ENCODE results near the gene SFRP2. TPM values are rescaled to one million over a fixed set of nuclear protein-coding genes. Genes with fewer than 3 reads are reported as not detected.

The SFRP2 gene
- total and polyA plus RNA-seq, 2 donors (not counting 1 experiment from before 2014, with no cell fraction given): under 0.01 TPM; not detected in 1

- Histone ChIP-seq H3K4me3 (replicated peaks in 1 of 4; ENCODE audit: control extremely low read depth in 1 of 4, insufficient read depth in 1 of 4, low read depth in 3 of 4, low read length in 4 of 4) (no peak overlapping the region), H2AFZ (ENCODE audit: low read length) (no peak overlapping the region), H3K4me1 (ENCODE audit: control insufficient read depth, extremely low read depth, insufficient read depth, low read length) (no peaks in the 10 kb centered on the region), H3K27ac (ENCODE audit: insufficient read depth, low read length) (no peak overlapping the region), H3K9ac (ENCODE audit: insufficient read depth, low read length) (no peak overlapping the region), H4K20me1 (ENCODE audit: control insufficient read depth, extremely low read depth, insufficient read depth, low read length) (no peaks in the 10 kb centered on the region), H3K4me2 (ENCODE audit: extremely low read depth, insufficient read depth, low read length) (no peak overlapping the region), H3K27me3 (ENCODE audit: control insufficient read depth, insufficient read depth, low read length) (peaks cover 5% of the 10 kb centered on the region), H3K79me2 (ENCODE audit: control insufficient read depth, insufficient read depth, low read length) (no peaks in the 10 kb centered on the region), H3K36me3 (ENCODE audit: control insufficient read depth, insufficient read depth, low read length) (no peaks in the 10 kb centered on the region), H3K9me3 (ENCODE audit: control insufficient read depth, insufficient read depth, low read depth, low read length) (no peaks in the 10 kb centered on the region)
- peak in 1 of 2 donors; percentile 67 for DNase-seq (ENCODE audit: low read depth in 2 of 2)
- TF ChIP-seq EZH2 (IDR thresholded peaks at IDR 0.05; ENCODE audit: low read length, missing control alignments) (no peak), CTCF (conservative IDR thresholded peaks at IDR 0.05 in 1 of 2, IDR thresholded peaks at IDR 0.05 in 1 of 2; ENCODE audit: low read depth in 1 of 2, low read length in 2 of 2) (no peak)
These were observed 24.1 kb downstream of the SFRP2 start for GRCh38 chr4:153764601-153765368.

- Histone ChIP-seq H2AFZ (ENCODE audit: low read length) (no peak overlapping the region), H3K4me3 (replicated peaks in 1 of 4; ENCODE audit: control extremely low read depth in 1 of 4, insufficient read depth in 1 of 4, low read depth in 3 of 4, low read length in 4 of 4) (no peak overlapping the region), H3K4me1 (ENCODE audit: control insufficient read depth, extremely low read depth, insufficient read depth, low read length) (no peaks in the 10 kb centered on the region), H4K20me1 (ENCODE audit: control insufficient read depth, extremely low read depth, insufficient read depth, low read length) (no peaks in the 10 kb centered on the region), H3K36me3 (ENCODE audit: control insufficient read depth, insufficient read depth, low read length) (no peaks in the 10 kb centered on the region), H3K79me2 (ENCODE audit: control insufficient read depth, insufficient read depth, low read length) (no peaks in the 10 kb centered on the region), H3K9me3 (ENCODE audit: control insufficient read depth, insufficient read depth, low read depth, low read length) (no peaks in the 10 kb centered on the region), H3K27ac (ENCODE audit: insufficient read depth, low read length) (no peak overlapping the region), H3K9ac (ENCODE audit: insufficient read depth, low read length) (no peak overlapping the region), H3K4me2 (ENCODE audit: extremely low read depth, insufficient read depth, low read length) (no peak overlapping the region), H3K27me3 (ENCODE audit: control insufficient read depth, insufficient read depth, low read length) (peaks cover 15% of the 10 kb centered on the region)
- TF ChIP-seq EZH2 (IDR thresholded peaks at IDR 0.05; ENCODE audit: low read length, missing control alignments) (no peak), CTCF (conservative IDR thresholded peaks at IDR 0.05 in 1 of 2, IDR thresholded peaks at IDR 0.05 in 1 of 2; ENCODE audit: low read depth in 1 of 2, low read length in 2 of 2) (peak in 1 of 2 donors; percentile 27)
- no peak for DNase-seq (ENCODE audit: low read depth in 2 of 2)
These were observed 25.5 kb downstream of the SFRP2 start for GRCh38 chr4:153763404-153763803.

GRCh38 chr4:153759407-153760316, 29.2 kb downstream of the SFRP2 start, which contains the start of gene RNF175:
Gene RNF175 (minus strand): TSS chr4:153760024. CDS start chr4:153759862, 162 bp downstream.
- DNase-seq (ENCODE audit: low read depth in 2 of 2): peak in 1 of 2 donors; percentile 4
- peak within 1 kb of the TSS in 2 of 4 experiments; percentile 44 to 49 for H3K4me3 ChIP-seq (replicated peaks in 1 of 4; ENCODE audit: control extremely low read depth in 1 of 4, insufficient read depth in 1 of 4, low read depth in 3 of 4, low read length in 4 of 4)

More at GRCh38 chr4:153759407-153760316, 29.2 kb downstream of the SFRP2 start, which contains the start of gene RNF175:
- TF ChIP-seq CTCF (conservative IDR thresholded peaks at IDR 0.05 in 1 of 2, IDR thresholded peaks at IDR 0.05 in 1 of 2; ENCODE audit: low read depth in 1 of 2, low read length in 2 of 2): no peak
- peak; percentile 34 for TF ChIP-seq EZH2 (IDR thresholded peaks at IDR 0.05; ENCODE audit: low read length, missing control alignments)
- Histone ChIP-seq H3K79me2 (ENCODE audit: control insufficient read depth, insufficient read depth, low read length) (no peaks in the 10 kb centered on the region), H2AFZ (ENCODE audit: low read length) (no peak within 1 kb of the TSS), H3K9ac (ENCODE audit: insufficient read depth, low read length) (no peak within 1 kb of the TSS), H3K27ac (ENCODE audit: insufficient read depth, low read length) (no peak within 1 kb of the TSS), H3K9me3 (ENCODE audit: control insufficient read depth, insufficient read depth, low read depth, low read length) (no peaks in the 10 kb centered on the region), H3K27me3 (ENCODE audit: control insufficient read depth, insufficient read depth, low read length) (peaks cover 15% of the 10 kb centered on the region), H3K4me2 (ENCODE audit: extremely low read depth, insufficient read depth, low read length) (peak within 1 kb of the TSS; percentile 68), H3K4me1 (ENCODE audit: control insufficient read depth, extremely low read depth, insufficient read depth, low read length) (no peaks in the 10 kb centered on the region), H3K36me3 (ENCODE audit: control insufficient read depth, insufficient read depth, low read length) (no peaks in the 10 kb centered on the region), H4K20me1 (ENCODE audit: control insufficient read depth, extremely low read depth, insufficient read depth, low read length) (no peaks in the 10 kb centered on the region)
